WTC11 (cell line): ENCODE measurements around the gene AKR1C3. TPM values are rescaled to one million over a fixed set of nuclear protein-coding genes. Genes with fewer than 3 reads are reported as not detected.
A peak's percentile ranks its signal among the peaks of the same experiment; 100 is the strongest.
"Not testable (repeated sequence)": the region's sequence is repeated elsewhere in the genome, so short reads cannot be mapped to it uniquely, and the experiment has no call there.

Experiments
- ATAC-seq: fragments of 200-7000 bp; cut with Tn5 transposase; 2 replicates; pipeline ENCODE4 v1.10.0; 2021; ENCODE audit warnings: mild to moderate bottlenecking, moderate library complexity
- CTCF ChIA-PET: fragments of 300-600 bp; sonication (Branson Sonifier 250); formaldehyde crosslinking; loops from one replicate; lab custom pipeline; 2021; ENCODE audit warnings: antibody characterized with exemption; lab: Charles Lee
- POLR2A ChIA-PET: fragments of 350-600 bp; sonication (Branson Sonifier 250); formaldehyde crosslinking; loops from one replicate; lab custom pipeline; 2021; ENCODE audit warnings: antibody characterized with exemption; lab: Charles Lee
- DNase-seq: peaks from one replicate; pipeline ENCODE4 v3.0.0; 2021; ENCODE audit warnings: low spot score
- H3K27ac Mint-ChIP-seq: 2 replicates; pipeline ENCODE4 v1.8.0; 2021; ENCODE audit warnings: mixed read lengths
- H3K27me3 Mint-ChIP-seq: 2 replicates; pipeline ENCODE4 v1.8.0; 2021; ENCODE audit warnings: low read depth, mild to moderate bottlenecking, moderate library complexity, mixed read lengths
- H3K36me3 Mint-ChIP-seq: 2 replicates; pipeline ENCODE4 v1.8.0; 2021; ENCODE audit warnings: mixed read lengths
- H3K4me1 Mint-ChIP-seq: 2 replicates; pipeline ENCODE4 v1.8.0; 2022; ENCODE audit warnings: mixed read lengths
- H3K4me3 Mint-ChIP-seq: 2 replicates; pipeline ENCODE4 v1.8.0; 2021; ENCODE audit warnings: mild to moderate bottlenecking, moderate library complexity, mixed read lengths
- H3K9me3 Mint-ChIP-seq: 2 replicates; pipeline ENCODE4 v1.8.0; 2021; ENCODE audit warnings: mixed read lengths
- ATF6 ChIP-seq: sonication (generic); formaldehyde crosslinking; IDR thresholded peaks from 2 replicates; pipeline ENCODE4 v1.8.1; 2023; ENCODE audit warnings: mild to moderate bottlenecking, missing genetic modification reagents
- ESRRA ChIP-seq: sonication (generic); formaldehyde crosslinking; IDR thresholded peaks from 2 replicates; pipeline ENCODE4 v1.8.1; 2022; ENCODE audit warnings: mild to moderate bottlenecking, missing genetic modification reagents, borderline replicate concordance
- ETV6 ChIP-seq: sonication (generic); formaldehyde crosslinking; IDR thresholded peaks from 2 replicates; pipeline ENCODE4 v1.8.1; 2022; ENCODE audit warnings: mild to moderate bottlenecking, missing genetic modification reagents
- FOXJ3 ChIP-seq: sonication (generic); formaldehyde crosslinking; IDR thresholded peaks from 2 replicates; pipeline ENCODE4 v1.9.0; 2021; ENCODE audit warnings: missing genetic modification reagents, mild to moderate bottlenecking, borderline replicate concordance
- HMGXB4 ChIP-seq: sonication (generic); formaldehyde crosslinking; IDR thresholded peaks from 2 replicates; pipeline ENCODE4 v1.8.1; 2023; ENCODE audit warnings: mild to moderate bottlenecking, moderate library complexity, missing genetic modification reagents
- MYBL2 ChIP-seq: sonication (generic); formaldehyde crosslinking; IDR thresholded peaks from 2 replicates; pipeline ENCODE4 v1.8.1; 2023; ENCODE audit warnings: mild to moderate bottlenecking, moderate library complexity, missing genetic modification reagents
- NFATC4 ChIP-seq: fragments of 250-450 bp; sonication (Bioruptor Pico); IDR thresholded peaks from 2 replicates; pipeline ENCODE4 v1.9.0; 2021; ENCODE audit warnings: mild to moderate bottlenecking
- PRRX2 ChIP-seq: fragments of 250-450 bp; sonication (Bioruptor Pico); IDR thresholded peaks from 2 replicates; pipeline ENCODE4 v1.8.0; 2021; ENCODE audit warnings: mild to moderate bottlenecking
- SOX15 ChIP-seq: fragments of 250-450 bp; sonication (Bioruptor Pico); IDR thresholded peaks from 2 replicates; pipeline ENCODE4 v1.9.0; 2021; ENCODE audit warnings: mild to moderate bottlenecking
- TEAD1 ChIP-seq: sonication (generic); formaldehyde crosslinking; IDR thresholded peaks from 2 replicates; pipeline ENCODE4 v1.8.0; 2022; ENCODE audit warnings: mild to moderate bottlenecking, missing genetic modification reagents
- USF2 ChIP-seq: sonication (generic); formaldehyde crosslinking; IDR thresholded peaks from 2 replicates; pipeline ENCODE4 v1.8.1; 2023; ENCODE audit warnings: mild to moderate bottlenecking, missing genetic modification reagents, moderate library complexity
- ZBTB43 ChIP-seq: sonication (generic); formaldehyde crosslinking; IDR thresholded peaks from 2 replicates; pipeline ENCODE4 v1.8.1; 2023; ENCODE audit warnings: mild to moderate bottlenecking, missing genetic modification reagents
- ZMAT4 ChIP-seq: fragments of 250-450 bp; sonication (Bioruptor Pico); IDR thresholded peaks from 2 replicates; pipeline ENCODE4 v1.9.0; 2021; ENCODE audit warnings: mild to moderate bottlenecking
- ZNF281 ChIP-seq: sonication (generic); formaldehyde crosslinking; IDR thresholded peaks from 2 replicates; pipeline ENCODE4 v1.8.0; 2023; ENCODE audit warnings: mild to moderate bottlenecking, missing genetic modification reagents
- ZSCAN18 ChIP-seq: fragments of 250-450 bp; sonication (Bioruptor Pico); IDR thresholded peaks from 2 replicates; pipeline ENCODE4 v2.1.2; 2022; ENCODE audit warnings: mild to moderate bottlenecking, moderate library complexity
- total RNA-seq: library from RNA; stranded (reverse); gene quantifications from 3 replicates; pipeline ENCODE4 v1.2.3, GENCODE V29; 2021

Gene AKR1C3
- total RNA-seq, 1 experiment from 2014 or later: 6.7 TPM

- H3K4me1 Mint-ChIP-seq, H3K27me3 Mint-ChIP-seq, DNase-seq, H3K36me3 Mint-ChIP-seq, POLR2A ChIA-PET, H3K27ac Mint-ChIP-seq, H3K4me3 Mint-ChIP-seq, CTCF ChIA-PET, ATAC-seq: not testable (repeated sequence)
- H3K9me3 Mint-ChIP-seq: peaks cover 41% of the 10 kb centered on the region
Measured at GRCh38 chr10:5059267-5059666, 34.9 kb upstream of the AKR1C3 start.

- POLR2A ChIA-PET, H3K27ac Mint-ChIP-seq, CTCF ChIA-PET, DNase-seq, H3K4me3 Mint-ChIP-seq, H3K36me3 Mint-ChIP-seq, H3K4me1 Mint-ChIP-seq, H3K27me3 Mint-ChIP-seq, ATAC-seq: not testable (repeated sequence)
- peaks cover 36% of the 10 kb centered on the region for H3K9me3 Mint-ChIP-seq
Measured at GRCh38 chr10:5060791-5061190, 33.4 kb upstream of the AKR1C3 start.

- POLR2A ChIA-PET: no interaction called here
- Mint-ChIP-seq H3K4me3 (no peak overlapping the region), H3K4me1 (0 out of 2 replicates have a peak, but pooled peaks cover 4% of the 10 kb centered on the region), H3K27ac (no peak overlapping the region), H3K9me3 (peaks cover 16% of the 10 kb centered on the region), H3K36me3 (peaks cover 15% of the 10 kb centered on the region), H3K27me3 (peaks cover under 1% of the 10 kb centered on the region; the same call in 1 of the 2 replicates)
- DNase-seq (no peak), ATAC-seq (no peak)
- CTCF ChIA-PET: no interaction called here
- TF ChIP-seq MYBL2 (CRISPR knock-in tag) (no peak), ZMAT4 (CRISPR knock-in tag) (no peak), ZBTB43 (CRISPR knock-in tag) (no peak), ESRRA (CRISPR knock-in tag) (no peak)
Measured at GRCh38 chr10:5064656-5065055, 29.6 kb upstream of the AKR1C3 start.

GRCh38 chr10:5068274-5068984 is 25.8 kb upstream of the AKR1C3 start:
- peaks cover 22% of the 10 kb centered on the region for H3K4me1 Mint-ChIP-seq
- DNase-seq (no peak), ATAC-seq (peak; percentile 69)
- peaks cover 19% of the 10 kb centered on the region for H3K9me3 Mint-ChIP-seq
- ChIA-PET CTCF (no interaction called here), POLR2A (no interaction called here)
- TF ChIP-seq PRRX2 (CRISPR knock-in tag) (no peak), TEAD1 (CRISPR knock-in tag) (no peak), USF2 (no peak), HMGXB4 (CRISPR knock-in tag) (no peak), ETV6 (CRISPR knock-in tag) (no peak), ZSCAN18 (CRISPR knock-in tag) (no peak), FOXJ3 (no peak), ZNF281 (CRISPR knock-in tag) (no peak), ATF6 (CRISPR knock-in tag) (no peak), NFATC4 (CRISPR knock-in tag) (no peak), SOX15 (CRISPR knock-in tag) (no peak)
- H3K27ac Mint-ChIP-seq: no peak overlapping the region
- peaks cover 6% of the 10 kb centered on the region for H3K27me3 Mint-ChIP-seq
- H3K36me3 Mint-ChIP-seq: peaks cover 24% of the 10 kb centered on the region
- H3K4me3 Mint-ChIP-seq: no peak overlapping the region
